Fibroblast of villous mesenchyme (primary cell): Measurements from ENCODE around the gene GRPEL2. TPM values are rescaled to one million over a fixed set of nuclear protein-coding genes. Genes with fewer than 3 reads are reported as not detected.

Experiments
- DNase-seq: peaks from one replicate; pipeline ENCODE4 v3.0.0-alpha.2; 2010; ENCODE audit warnings: low read depth
- H3K4me3 ChIP-seq: 2 replicates; pipeline ENCODE4 v1.5.1; 2011; ENCODE audit warnings: low read depth, mild to moderate bottlenecking, low read length
- total RNA-seq: library from RNA; depleted of rRNA; stranded (reverse); fragments of >200 nt; gene quantifications from 2 replicates; pipeline ENCODE4 v1.2.3, GENCODE V29; 2012
- TF ChIP-seq, protein P1 (sequence below): IDR thresholded peaks from 2 replicates; pipeline ENCODE4 v1.5.1; 2012; ENCODE audit warnings: low read depth, mild to moderate bottlenecking, low read length; ENCODE audit not compliant: insufficient read depth

Gene GRPEL2
- total RNA-seq, 1 donor: 27.6 TPM

DNA sequence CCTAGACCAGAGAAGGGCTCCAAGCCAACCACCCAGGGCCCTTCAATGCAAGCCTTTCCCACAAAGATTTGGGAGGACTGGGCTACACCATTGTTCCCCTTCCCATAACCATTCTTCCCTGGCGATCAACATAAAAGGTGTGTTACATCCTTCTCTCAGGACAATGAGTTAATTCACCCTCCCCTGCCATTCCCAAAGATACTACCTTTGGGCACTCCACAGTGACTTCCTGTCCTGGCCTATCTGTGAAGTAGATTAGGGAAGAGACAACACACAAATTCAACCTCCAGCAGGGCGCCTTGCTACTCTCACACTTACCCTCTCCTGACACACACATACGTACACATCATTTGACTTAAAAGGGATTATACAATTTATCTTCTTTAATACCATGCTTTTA is 57.0 kb downstream of the GRPEL2 start:
- no peak overlapping the region for H3K4me3 ChIP-seq
- DNase-seq: no peak
- TF ChIP-seq, protein P1, sequence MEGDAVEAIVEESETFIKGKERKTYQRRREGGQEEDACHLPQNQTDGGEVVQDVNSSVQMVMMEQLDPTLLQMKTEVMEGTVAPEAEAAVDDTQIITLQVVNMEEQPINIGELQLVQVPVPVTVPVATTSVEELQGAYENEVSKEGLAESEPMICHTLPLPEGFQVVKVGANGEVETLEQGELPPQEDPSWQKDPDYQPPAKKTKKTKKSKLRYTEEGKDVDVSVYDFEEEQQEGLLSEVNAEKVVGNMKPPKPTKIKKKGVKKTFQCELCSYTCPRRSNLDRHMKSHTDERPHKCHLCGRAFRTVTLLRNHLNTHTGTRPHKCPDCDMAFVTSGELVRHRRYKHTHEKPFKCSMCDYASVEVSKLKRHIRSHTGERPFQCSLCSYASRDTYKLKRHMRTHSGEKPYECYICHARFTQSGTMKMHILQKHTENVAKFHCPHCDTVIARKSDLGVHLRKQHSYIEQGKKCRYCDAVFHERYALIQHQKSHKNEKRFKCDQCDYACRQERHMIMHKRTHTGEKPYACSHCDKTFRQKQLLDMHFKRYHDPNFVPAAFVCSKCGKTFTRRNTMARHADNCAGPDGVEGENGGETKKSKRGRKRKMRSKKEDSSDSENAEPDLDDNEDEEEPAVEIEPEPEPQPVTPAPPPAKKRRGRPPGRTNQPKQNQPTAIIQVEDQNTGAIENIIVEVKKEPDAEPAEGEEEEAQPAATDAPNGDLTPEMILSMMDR: no peak

Other genes with a start within 250 kb of the GRPEL2 start
- gene ABLIM3, start 204.0 kb upstream of the GRPEL2 start, total RNA-seq: 22.2 and 32.8 TPM in 2 replicates
- 10.8 and 11.9 TPM in 2 replicates for gene AFAP1L1, start 73.6 kb upstream of the GRPEL2 start, total RNA-seq
- gene PCYOX1L, start 12.5 kb downstream of the GRPEL2 start, total RNA-seq: 6.4 and 11.7 TPM in 2 replicates
- 1.3 TPM in 1 of 2 replicates, not detected in the other for gene IL17B, start 33.8 kb downstream of the GRPEL2 start, total RNA-seq
- 386 and 487 TPM in 2 replicates for gene CSNK1A1, start 205.9 kb downstream of the GRPEL2 start, total RNA-seq
- 0.43 and 0.64 TPM in 2 replicates for gene ARHGEF37, start 236.0 kb downstream of the GRPEL2 start, total RNA-seq